Keratinocyte (primary cell): ENCODE results near the gene KAT7. TPM values are rescaled to one million over a fixed set of nuclear protein-coding genes. Genes with fewer than 3 reads are reported as not detected.

Experiments
- DNase-seq: peaks from one replicate; pipeline ENCODE4 v3.0.0-alpha.2; 2011; ENCODE audit warnings: low read depth, missing footprints, low spot score
- FAIRE-seq: peaks from 2 replicates; lab custom pipeline; 2011; peaks lifted over from hg19 to GRCh38; lab: Jason Lieb, UNC
- H2AFZ ChIP-seq: 2 replicates; pipeline ENCODE4 v1.6.0; 2012; ENCODE audit warnings: low read length, control low read depth, inconsistent platforms; ENCODE audit not compliant: control insufficient read depth
- H3K27ac ChIP-seq: 2 replicates; pipeline ENCODE4 v1.5.1; 2011; ENCODE audit warnings: low read length; ENCODE audit not compliant: control insufficient read depth, insufficient read depth
- H3K27me3 ChIP-seq: 3 replicates; pipeline ENCODE4 v1.6.0; 2011; ENCODE audit warnings: low read length; ENCODE audit not compliant: control insufficient read depth, insufficient read depth; ENCODE audit errors: extremely low read depth
- H3K36me3 ChIP-seq, 2 experiments: 2 replicates in 1 of 2; 3 replicates in 1 of 2; pipeline ENCODE4 v1.5.1; 2011; ENCODE audit warnings: low read length in 2 of 2, mild to moderate bottlenecking in 1 of 2; ENCODE audit not compliant: control insufficient read depth in 2 of 2, insufficient read depth in 2 of 2; ENCODE audit errors: extremely low read depth in 1 of 2
- H3K4me1 ChIP-seq: 3 replicates; pipeline ENCODE4 v1.5.1; 2011; ENCODE audit warnings: low read length; ENCODE audit not compliant: control insufficient read depth, insufficient read depth; ENCODE audit errors: extremely low read depth
- H3K4me2 ChIP-seq: 3 replicates; pipeline ENCODE4 v1.6.0; 2011; ENCODE audit warnings: low read depth, low read length; ENCODE audit not compliant: control insufficient read depth, insufficient read depth; ENCODE audit errors: extremely low read depth
- H3K4me3 ChIP-seq, 3 experiments: fragments of 200-600 bp in 1 of 3; sonication (generic) in 1 of 3; 2 replicates in 2 of 3; 3 replicates in 1 of 3; pipeline ENCODE4 v1.5.1; 2011 to 2016; ENCODE audit warnings: low read length in 3 of 3, mild to moderate bottlenecking in 3 of 3, control low read depth in 2 of 3, inconsistent platforms in 1 of 3, low read depth in 1 of 3, mixed read lengths in 1 of 3, mixed run types in 1 of 3, moderate library complexity in 1 of 3; ENCODE audit not compliant: control insufficient read depth in 2 of 3, insufficient read depth in 2 of 3; ENCODE audit errors: extremely low read depth in 1 of 3
- H3K79me2 ChIP-seq: 2 replicates; pipeline ENCODE4 v1.6.0; 2012; ENCODE audit warnings: low read length; ENCODE audit not compliant: control insufficient read depth, insufficient read depth
- H3K9ac ChIP-seq: 3 replicates; pipeline ENCODE4 v1.6.0; 2011; ENCODE audit warnings: low read length; ENCODE audit not compliant: control insufficient read depth, insufficient read depth; ENCODE audit errors: extremely low read depth
- H3K9me1 ChIP-seq: 3 replicates; pipeline ENCODE4 v1.6.0; 2011; ENCODE audit warnings: low read length; ENCODE audit not compliant: control insufficient read depth, insufficient read depth; ENCODE audit errors: extremely low read depth
- H3K9me3 ChIP-seq: 2 replicates; pipeline ENCODE4 v1.5.1; 2012; ENCODE audit warnings: low read depth, low read length; ENCODE audit not compliant: control insufficient read depth
- H4K20me1 ChIP-seq: 3 replicates; pipeline ENCODE4 v1.6.0; 2011; ENCODE audit warnings: low read length; ENCODE audit not compliant: control insufficient read depth, insufficient read depth; ENCODE audit errors: extremely low read depth
- EZH2 ChIP-seq: IDR thresholded peaks from one replicate; pipeline ENCODE4 v1.6.1; 2012; ENCODE audit warnings: inconsistent platforms, mild to moderate bottlenecking, low read length, moderate library complexity
- dilution Hi-C: fragments of 300-500 bp; cut with MboI; formaldehyde crosslinking; loops from one replicate; pipeline ENCODE4 v1.7.0; 2020; ENCODE audit warnings: low sequenced_read_pairs; ENCODE audit not compliant: extremely low pct_ligation_motif_present
- polyA plus RNA-seq, 5 experiments: library from polyadenylated mRNA; depleted of rRNA in 3 of 5; stranded (reverse) in 3 of 5; stranded (forward) in 1 of 5; unstranded in 1 of 5; fragments of >200 nt; gene quantifications; 1 replicate in 1 of 5; 2 replicates in 3 of 5; 3 replicates in 1 of 5; pipeline versions ENCODE4 v1.2.1 to v1.2.3, GENCODE V29; 2011 to 2012; ENCODE audit warnings: missing spikeins in 2 of 5, low read depth in 1 of 5, low replicate concordance in 1 of 5
- TF ChIP-seq, protein P1 (sequence below), 3 experiments: IDR thresholded peaks in 1 of 3; conservative IDR thresholded peaks in 1 of 3; optimal IDR thresholded peaks in 1 of 3; 2 replicates in 2 of 3; 3 replicates in 1 of 3; pipeline versions ENCODE3 to v1.5.1; 2011; ENCODE audit warnings: low read length in 3 of 3, mild to moderate bottlenecking in 3 of 3, moderate library complexity in 2 of 3, control low read depth in 1 of 3, inconsistent platforms in 1 of 3; ENCODE audit not compliant: insufficient read depth in 2 of 3; ENCODE audit errors: extremely low read depth in 1 of 3

KAT7 gene
- polyA plus RNA-seq, 1 donor (not counting 4 experiments of a cell fraction or from before 2014, with no cell fraction given) = 19.7 TPM

DNA sequence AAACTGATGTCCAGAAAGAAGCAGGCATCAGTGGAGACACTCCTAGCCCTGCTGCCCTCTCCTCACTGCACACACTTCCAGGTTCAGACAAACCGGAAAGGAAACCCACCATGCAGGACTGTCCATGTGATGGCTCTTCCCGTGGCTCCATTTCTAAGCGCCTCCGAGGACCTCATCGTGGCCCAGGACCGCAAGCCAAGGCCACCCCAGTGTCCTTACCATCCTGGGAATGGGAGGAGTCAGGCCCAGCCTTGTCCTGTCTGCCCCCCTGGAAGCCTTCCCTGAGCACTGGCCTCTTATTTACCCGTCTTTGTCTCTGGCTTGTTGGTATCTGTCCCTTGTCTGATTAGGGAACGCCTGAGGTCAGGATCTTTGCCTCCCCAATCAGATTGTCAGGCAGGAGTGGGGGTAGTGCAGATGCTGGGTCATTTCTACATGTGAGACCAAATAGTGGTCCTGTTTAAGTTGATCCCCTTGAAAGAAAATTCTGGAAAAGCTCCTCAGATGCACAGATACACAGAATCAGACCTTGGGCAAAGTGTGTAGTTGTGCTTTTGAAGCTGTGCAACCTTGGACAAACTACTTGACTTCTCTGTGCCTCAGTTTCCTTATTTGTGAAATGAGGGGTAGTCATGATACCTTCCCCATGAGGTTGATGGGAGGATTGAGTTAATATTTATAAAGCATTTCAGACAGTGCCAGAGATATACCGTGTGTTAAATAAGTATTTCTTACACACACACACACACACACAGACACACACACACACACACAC, 58.6 kb downstream of the KAT7 start:
- Histone ChIP-seq H4K20me1 (no peaks in the 10 kb centered on the region), H3K4me1 (peaks cover 4% of the 10 kb centered on the region), H3K36me3 (peaks cover 0 to 2% of the 10 kb centered on the region in 2 experiments), H3K4me3 (no peak overlapping the region), H3K4me2 (no peak overlapping the region), H3K27ac (no peak overlapping the region), H3K79me2 (no peaks in the 10 kb centered on the region), H3K9me3 (no peaks in the 10 kb centered on the region), H3K9me1 (no peaks in the 10 kb centered on the region), H2AFZ (no peak overlapping the region), H3K9ac (no peak overlapping the region), H3K27me3 (peaks cover 20% of the 10 kb centered on the region)
- dilution Hi-C loops = no loop called here
- FAIRE-seq (no peak), DNase-seq (no peak)
- TF ChIP-seq, protein P1, sequence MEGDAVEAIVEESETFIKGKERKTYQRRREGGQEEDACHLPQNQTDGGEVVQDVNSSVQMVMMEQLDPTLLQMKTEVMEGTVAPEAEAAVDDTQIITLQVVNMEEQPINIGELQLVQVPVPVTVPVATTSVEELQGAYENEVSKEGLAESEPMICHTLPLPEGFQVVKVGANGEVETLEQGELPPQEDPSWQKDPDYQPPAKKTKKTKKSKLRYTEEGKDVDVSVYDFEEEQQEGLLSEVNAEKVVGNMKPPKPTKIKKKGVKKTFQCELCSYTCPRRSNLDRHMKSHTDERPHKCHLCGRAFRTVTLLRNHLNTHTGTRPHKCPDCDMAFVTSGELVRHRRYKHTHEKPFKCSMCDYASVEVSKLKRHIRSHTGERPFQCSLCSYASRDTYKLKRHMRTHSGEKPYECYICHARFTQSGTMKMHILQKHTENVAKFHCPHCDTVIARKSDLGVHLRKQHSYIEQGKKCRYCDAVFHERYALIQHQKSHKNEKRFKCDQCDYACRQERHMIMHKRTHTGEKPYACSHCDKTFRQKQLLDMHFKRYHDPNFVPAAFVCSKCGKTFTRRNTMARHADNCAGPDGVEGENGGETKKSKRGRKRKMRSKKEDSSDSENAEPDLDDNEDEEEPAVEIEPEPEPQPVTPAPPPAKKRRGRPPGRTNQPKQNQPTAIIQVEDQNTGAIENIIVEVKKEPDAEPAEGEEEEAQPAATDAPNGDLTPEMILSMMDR (optimal IDR thresholded peaks at IDR 0.05 in 1 of 3, IDR thresholded peaks at IDR 0.05 in 1 of 3, conservative IDR thresholded peaks at IDR 0.05 in 1 of 3; ENCODE audit: extremely low read depth in 1 of 3, insufficient read depth in 2 of 3, low read length in 3 of 3) = no peak
- TF ChIP-seq EZH2 = no peak

DNA sequence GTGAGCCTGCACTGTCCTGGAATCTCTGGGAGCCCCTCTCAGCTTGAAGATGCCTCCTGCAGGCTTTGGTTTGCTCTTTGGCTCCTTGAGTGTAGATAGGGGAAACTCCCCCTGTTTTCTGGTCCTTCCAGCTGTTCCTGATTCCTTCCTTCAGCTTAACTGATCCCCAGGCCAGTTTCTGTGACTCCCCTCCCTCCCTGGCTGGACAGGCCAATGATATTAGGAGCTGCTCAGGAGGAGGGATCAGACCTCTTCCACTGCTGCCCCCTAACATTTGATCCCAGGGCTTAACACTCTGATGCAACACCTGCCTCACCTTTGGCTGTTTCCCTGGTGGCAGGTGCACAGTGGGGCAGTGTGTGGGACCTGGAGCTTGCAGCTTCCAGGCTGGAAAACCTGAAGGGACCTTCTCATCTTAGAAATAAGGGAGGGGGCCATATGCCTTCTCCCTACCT, 59.6 kb downstream of the KAT7 start, which contains the start of gene TAC4:
Gene TAC4 (minus strand): TSS at position 51 of the 455 bp plus-strand sequence. CDS start 52 bp downstream, outside the sequence.
- Histone ChIP-seq H3K4me2 (no peak within 1 kb of the TSS), H2AFZ (no peak within 1 kb of the TSS), H3K36me3 (peaks cover 0 to 2% of the 10 kb centered on the region in 2 experiments), H3K27ac (no peak within 1 kb of the TSS), H3K9ac (no peak within 1 kb of the TSS), H3K4me1 (peaks cover 4% of the 10 kb centered on the region), H3K79me2 (no peaks in the 10 kb centered on the region), H4K20me1 (no peaks in the 10 kb centered on the region), H3K9me3 (no peaks in the 10 kb centered on the region), H3K4me3 (no peak within 1 kb of the TSS), H3K9me1 (no peaks in the 10 kb centered on the region), H3K27me3 (peaks cover 27% of the 10 kb centered on the region)
- DNase-seq (no peak), FAIRE-seq (no peak)
- TF ChIP-seq, protein P1 (optimal IDR thresholded peaks at IDR 0.05 in 1 of 3, IDR thresholded peaks at IDR 0.05 in 1 of 3, conservative IDR thresholded peaks at IDR 0.05 in 1 of 3; ENCODE audit: extremely low read depth in 1 of 3, insufficient read depth in 2 of 3, low read length in 3 of 3) = no peak
- TF ChIP-seq EZH2 = no peak
- dilution Hi-C loops = no loop called here
